ENCODE measurements around the gene AP1S3. TPM values are rescaled to one million over a fixed set of nuclear protein-coding genes. Genes with fewer than 3 reads are reported as not detected.

The AP1S3 gene
- total and polyA plus RNA-seq, 4 donors, result 4.6 to 14.2 (median 6.5) TPM

DNA sequence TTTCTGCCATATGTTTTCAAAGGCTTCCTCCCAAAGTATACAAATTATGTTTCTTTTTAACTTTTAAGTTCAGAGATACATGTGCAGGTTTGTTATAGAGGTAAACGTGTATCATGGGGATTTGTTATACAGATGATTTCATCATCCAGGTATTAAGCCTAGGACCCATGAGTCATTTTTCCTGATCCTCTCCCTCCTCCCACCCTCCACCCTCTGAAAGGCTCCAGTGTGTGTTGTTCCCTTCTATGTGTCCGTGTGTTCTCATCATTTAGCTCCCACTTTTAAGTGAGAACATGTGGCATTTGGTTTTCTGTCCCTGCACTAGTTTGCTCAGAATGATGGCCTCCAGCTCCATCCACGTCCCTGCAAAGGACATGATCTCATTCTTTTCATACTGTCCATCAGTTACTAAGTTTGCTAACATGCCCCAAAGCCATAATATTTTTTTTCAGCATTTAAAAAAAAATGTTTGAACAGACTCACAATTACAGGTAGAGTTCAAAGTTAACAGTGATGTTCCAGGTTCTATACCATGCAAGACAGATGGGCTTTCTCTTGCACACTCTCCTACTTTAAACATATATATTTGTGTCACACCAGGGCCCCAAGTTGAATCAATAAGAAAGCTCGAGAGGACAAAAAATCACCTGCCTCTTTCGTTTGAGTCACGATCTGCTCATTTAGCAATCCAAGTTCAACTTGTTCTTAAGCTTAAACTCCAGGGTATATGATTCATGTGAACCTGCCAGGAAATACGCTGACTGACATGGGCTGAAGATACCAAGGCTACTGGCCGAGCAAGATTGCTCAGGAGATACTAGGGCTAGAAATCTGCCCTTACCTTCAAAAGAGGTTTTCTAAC lies 77.6 kb downstream of the AP1S3 start:
- no peaks in the 10 kb centered on the region for H3K9me3 ChIP-seq (ENCODE audit: control insufficient read depth in 4 of 4, insufficient read depth in 3 of 4, low read length in 3 of 4)
- TF ChIP-seq, protein P1, sequence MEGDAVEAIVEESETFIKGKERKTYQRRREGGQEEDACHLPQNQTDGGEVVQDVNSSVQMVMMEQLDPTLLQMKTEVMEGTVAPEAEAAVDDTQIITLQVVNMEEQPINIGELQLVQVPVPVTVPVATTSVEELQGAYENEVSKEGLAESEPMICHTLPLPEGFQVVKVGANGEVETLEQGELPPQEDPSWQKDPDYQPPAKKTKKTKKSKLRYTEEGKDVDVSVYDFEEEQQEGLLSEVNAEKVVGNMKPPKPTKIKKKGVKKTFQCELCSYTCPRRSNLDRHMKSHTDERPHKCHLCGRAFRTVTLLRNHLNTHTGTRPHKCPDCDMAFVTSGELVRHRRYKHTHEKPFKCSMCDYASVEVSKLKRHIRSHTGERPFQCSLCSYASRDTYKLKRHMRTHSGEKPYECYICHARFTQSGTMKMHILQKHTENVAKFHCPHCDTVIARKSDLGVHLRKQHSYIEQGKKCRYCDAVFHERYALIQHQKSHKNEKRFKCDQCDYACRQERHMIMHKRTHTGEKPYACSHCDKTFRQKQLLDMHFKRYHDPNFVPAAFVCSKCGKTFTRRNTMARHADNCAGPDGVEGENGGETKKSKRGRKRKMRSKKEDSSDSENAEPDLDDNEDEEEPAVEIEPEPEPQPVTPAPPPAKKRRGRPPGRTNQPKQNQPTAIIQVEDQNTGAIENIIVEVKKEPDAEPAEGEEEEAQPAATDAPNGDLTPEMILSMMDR (IDR thresholded peaks at IDR 0.05; ENCODE audit: control extremely low read depth, extremely low read depth), result no peak
- DNase-seq (no peak), ATAC-seq (ENCODE audit: insufficient read depth, low FRiP score) (no peak)
- no peak overlapping the region for H3K9ac ChIP-seq (ENCODE audit: insufficient read depth in 1 of 2, low read length in 2 of 2)
- H3K27me3 ChIP-seq (ENCODE audit: control insufficient read depth in 3 of 3, insufficient read depth in 3 of 3, low read length in 2 of 3), result no peaks in the 10 kb centered on the region
- WGBS, 2 donors, result 57 to 78% methylated on average over 8 of the region's 8 CpGs
- H3K4me1 ChIP-seq (ENCODE audit: control insufficient read depth in 5 of 5, insufficient read depth in 5 of 5, low read length in 5 of 5), result peaks cover 0 to 4% (median 0%) of the 10 kb centered on the region in 5 donors
- H3K4me3 ChIP-seq, result no peak overlapping the region
- H3K36me3 ChIP-seq (ENCODE audit: control insufficient read depth in 4 of 4, insufficient read depth in 4 of 4, low read length in 4 of 4), result no peaks in the 10 kb centered on the region
- H3K27ac ChIP-seq (ENCODE audit: low read depth in 1 of 2, low read length in 1 of 2), result peak overlapping the region in 1 of 2 donors; percentile 3

DNA sequence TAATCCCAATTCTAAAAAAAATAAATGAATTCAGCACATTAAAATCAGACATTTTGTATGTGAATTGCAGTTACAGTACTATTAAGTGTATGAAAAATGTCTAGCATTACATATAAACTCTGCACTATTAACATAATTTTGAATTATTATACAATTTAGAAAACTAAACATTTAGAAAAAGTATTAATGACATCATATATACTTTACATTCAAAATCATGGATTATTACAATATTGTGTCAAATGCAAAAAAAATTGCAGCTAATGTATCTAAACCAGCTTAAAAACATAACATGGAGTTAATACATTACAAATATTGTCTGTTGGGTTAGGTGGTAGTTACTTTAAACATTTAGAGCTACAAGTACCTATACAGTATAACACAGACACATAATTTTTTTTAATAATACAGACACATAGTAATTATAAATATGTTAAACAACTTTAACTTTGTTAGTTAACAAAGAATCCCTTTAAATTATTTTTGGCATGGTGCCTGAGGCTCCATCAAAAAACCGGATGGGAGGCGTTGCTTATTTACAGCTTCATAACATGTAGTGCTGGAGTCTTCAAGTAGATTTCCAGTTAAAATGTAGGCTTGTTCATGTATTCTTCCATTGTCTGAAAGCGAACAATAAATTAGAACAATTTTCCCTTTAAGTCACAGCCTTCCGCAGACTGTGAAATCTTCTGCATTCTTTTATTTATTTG lies 79.1 kb downstream of the AP1S3 start:
- TF ChIP-seq, protein P1 (IDR thresholded peaks at IDR 0.05; ENCODE audit: control extremely low read depth, extremely low read depth), result no peak

DNA sequence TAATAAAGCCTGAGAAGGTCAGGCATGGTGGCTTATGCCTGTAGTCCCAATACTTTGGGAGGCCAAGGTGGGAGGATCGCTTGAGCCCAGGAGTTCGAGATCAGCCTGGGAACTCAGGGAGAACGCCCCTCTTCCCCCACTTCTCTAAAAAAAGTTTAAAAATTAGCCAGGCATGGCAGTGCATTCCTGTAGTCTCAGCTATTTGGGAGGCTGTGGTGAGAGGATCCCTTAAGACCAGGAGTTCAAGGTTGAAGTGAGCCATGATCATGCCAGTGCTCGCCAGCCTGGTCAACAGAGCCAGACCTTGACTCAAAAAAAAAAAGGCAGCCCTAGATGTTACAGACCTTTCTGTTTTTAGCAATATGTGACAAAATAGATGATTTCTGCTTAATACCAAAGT lies 83.4 kb downstream of the AP1S3 start:
- Histone ChIP-seq H3K36me3 (ENCODE audit: control insufficient read depth in 4 of 4, insufficient read depth in 4 of 4, low read length in 4 of 4) (no peaks in the 10 kb centered on the region), H3K4me1 (ENCODE audit: control insufficient read depth in 5 of 5, insufficient read depth in 5 of 5, low read length in 5 of 5) (no peaks in the 10 kb centered on the region), H3K4me3 (no peak overlapping the region), H3K9me3 (ENCODE audit: control insufficient read depth in 4 of 4, insufficient read depth in 3 of 4, low read length in 3 of 4) (no peaks in the 10 kb centered on the region), H3K27me3 (ENCODE audit: control insufficient read depth in 3 of 3, insufficient read depth in 3 of 3, low read length in 2 of 3) (no peaks in the 10 kb centered on the region), H3K27ac (ENCODE audit: low read depth in 1 of 2, low read length in 1 of 2) (no peak overlapping the region), H3K9ac (ENCODE audit: insufficient read depth in 1 of 2, low read length in 2 of 2) (no peak overlapping the region)
- ATAC-seq (ENCODE audit: insufficient read depth, low FRiP score) (no peak), DNase-seq (no peak)
- TF ChIP-seq, protein P1 (IDR thresholded peaks at IDR 0.05; ENCODE audit: control extremely low read depth, extremely low read depth), result no peak
- 82 to 98% methylated on average over 4 of the region's 4 CpGs for WGBS, 2 donors

More for the DNA sequence above, 79.1 kb downstream of the AP1S3 start:
- H3K4me3 ChIP-seq, result no peak overlapping the region
- ATAC-seq (ENCODE audit: insufficient read depth, low FRiP score) (no peak), DNase-seq (no peak)
- no peaks in the 10 kb centered on the region for H3K36me3 ChIP-seq (ENCODE audit: control insufficient read depth in 4 of 4, insufficient read depth in 4 of 4, low read length in 4 of 4)
- no peak overlapping the region for H3K27ac ChIP-seq (ENCODE audit: low read depth in 1 of 2, low read length in 1 of 2)
- no peaks in the 10 kb centered on the region for H3K27me3 ChIP-seq (ENCODE audit: control insufficient read depth in 3 of 3, insufficient read depth in 3 of 3, low read length in 2 of 3)
- peaks cover 0 to 3% (median 0%) of the 10 kb centered on the region in 5 donors for H3K4me1 ChIP-seq (ENCODE audit: control insufficient read depth in 5 of 5, insufficient read depth in 5 of 5, low read length in 5 of 5)
- no peaks in the 10 kb centered on the region for H3K9me3 ChIP-seq (ENCODE audit: control insufficient read depth in 4 of 4, insufficient read depth in 3 of 4, low read length in 3 of 4)
- no peak overlapping the region for H3K9ac ChIP-seq (ENCODE audit: insufficient read depth in 1 of 2, low read length in 2 of 2)
- WGBS, 2 donors, result 68 to 80% methylated on average over 4 of the region's 4 CpGs

All from lung (tissue), 12 donors.